ENCODE measurements around the gene ANKS6. TPM values are rescaled to one million over a fixed set of nuclear protein-coding genes. Genes with fewer than 3 reads are reported as not detected.

The ANKS6 gene
- total and polyA plus RNA-seq, 9 donors: 7.4 to 29.3 (median 17.7) TPM

GRCh38 chr9:98838868-98839565, 42.7 kb upstream of the ANKS6 start:
- Histone ChIP-seq H3K27ac (no peak overlapping the region), H3K27me3 (no peaks in the 10 kb centered on the region), H3K36me3 (no peaks in the 10 kb centered on the region), H3K9me3 (no peaks in the 10 kb centered on the region), H3K4me3 (no peak overlapping the region), H3K4me1 (ENCODE audit: insufficient read depth) (no peaks in the 10 kb centered on the region)
- 93 to 97% (median 94%) methylated on average over 6 of the region's 6 CpGs for WGBS, 3 donors
- intact Hi-C loops (cut with DNase I): no loop called here
- no peak for DNase-seq
- TF ChIP-seq POLR2A (IDR thresholded peaks at IDR 0.05) (no peak), EP300 (IDR thresholded peaks at IDR 0.05) (no peak), CTCF (IDR thresholded peaks at IDR 0.05) (no peak)

- Histone ChIP-seq H3K4me1 (ENCODE audit: insufficient read depth) (no peaks in the 10 kb centered on the region), H3K9me3 (no peaks in the 10 kb centered on the region), H3K27ac (no peak overlapping the region), H3K27me3 (no peaks in the 10 kb centered on the region), H3K4me3 (no peak overlapping the region), H3K36me3 (no peaks in the 10 kb centered on the region)
- WGBS, 3 donors: 92 to 96% (median 94%) methylated on average over 6 of the region's 6 CpGs
- no peak for TF ChIP-seq POLR2A (IDR thresholded peaks at IDR 0.05)
- no peak for TF ChIP-seq CTCF (IDR thresholded peaks at IDR 0.05)
- TF ChIP-seq EP300 (IDR thresholded peaks at IDR 0.05): no peak
- intact Hi-C loops (cut with DNase I): no loop called here
- no peak for DNase-seq
Observed at GRCh38 chr9:98838155-98838867, 42.0 kb upstream of the ANKS6 start.

GRCh38 chr9:98837516-98837915, 41.2 kb upstream of the ANKS6 start:
- WGBS, 3 donors: 88 to 93% (median 91%) methylated on average over 4 of the region's 4 CpGs
- H3K27me3 ChIP-seq: no peaks in the 10 kb centered on the region
- intact Hi-C loops (cut with DNase I): no loop called here
- H3K36me3 ChIP-seq: no peaks in the 10 kb centered on the region
- H3K27ac ChIP-seq: no peak overlapping the region
- H3K4me3 ChIP-seq: no peak overlapping the region
- DNase-seq: no peak
- TF ChIP-seq POLR2A (IDR thresholded peaks at IDR 0.05) (no peak), CTCF (IDR thresholded peaks at IDR 0.05) (no peak), EP300 (IDR thresholded peaks at IDR 0.05) (no peak)
- no peaks in the 10 kb centered on the region for H3K9me3 ChIP-seq
- no peaks in the 10 kb centered on the region for H3K4me1 ChIP-seq (ENCODE audit: insufficient read depth)

- TF ChIP-seq CTCF (IDR thresholded peaks at IDR 0.05) (no peak), POLR2A (IDR thresholded peaks at IDR 0.05) (no peak), EP300 (IDR thresholded peaks at IDR 0.05) (no peak)
- intact Hi-C loops (cut with DNase I): no loop called here
- H3K9me3 ChIP-seq: no peaks in the 10 kb centered on the region
- H3K4me3 ChIP-seq: no peak overlapping the region
- H3K27ac ChIP-seq: no peak overlapping the region
- no peak for DNase-seq
- no peaks in the 10 kb centered on the region for H3K36me3 ChIP-seq
- WGBS, 3 donors: 74 to 94% (median 88%) methylated on average over 4 of the region's 4 CpGs
- H3K4me1 ChIP-seq (ENCODE audit: insufficient read depth): no peaks in the 10 kb centered on the region
- H3K27me3 ChIP-seq: no peaks in the 10 kb centered on the region
Observed at GRCh38 chr9:98836206-98836605, 39.9 kb upstream of the ANKS6 start.
